ENCODE measurements around the gene BMX. TPM values are rescaled to one million over a fixed set of nuclear protein-coding genes. Genes with fewer than 3 reads are reported as not detected.

BMX gene
- 0.70 TPM for polyA plus RNA-seq (2013)

DNA sequence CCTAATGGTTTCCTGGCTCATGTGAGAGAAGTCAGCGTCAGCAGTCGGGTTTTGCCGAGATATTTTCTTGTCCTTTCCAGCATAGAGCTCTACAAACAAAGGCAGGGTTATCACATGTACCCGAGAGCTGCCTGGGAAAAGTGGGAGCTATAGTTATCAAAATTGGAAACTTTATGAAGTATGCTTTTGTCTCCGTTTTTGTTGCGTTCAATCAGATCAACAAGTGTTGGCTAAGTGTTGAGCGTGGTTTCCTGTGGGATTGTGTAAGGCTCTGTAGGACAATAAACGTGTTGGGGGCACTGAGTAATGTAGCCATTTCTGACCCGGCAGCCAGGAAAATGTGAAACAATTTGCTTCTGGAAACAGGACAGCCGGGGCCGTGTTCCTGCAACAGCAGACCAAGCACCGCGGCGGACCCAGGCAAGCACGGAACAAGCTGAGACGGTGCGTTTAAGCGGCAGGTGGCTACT, at the start of gene BMX:
TSS of gene BMX (plus strand) at position 311 of the 470 bp plus-strand sequence. CDS start 7,547 bp downstream, outside the sequence.
- H3K36me3 ChIP-seq (ENCODE audit: control insufficient read depth in 4 of 4, insufficient read depth in 4 of 4, low read length in 3 of 4): no peaks in the 10 kb centered on the region
- WGBS (ENCODE audit: insufficient coverage): 63% methylated on average over 18 of the region's 18 CpGs
- POLR2A ChIA-PET: no interaction called here
- H3K27me3 ChIP-seq (replicated peaks in 2 of 5; ENCODE audit: control insufficient read depth in 4 of 5, insufficient read depth in 5 of 5, low read length in 4 of 5): peaks cover 0 to 36% (median 0%) of the 10 kb centered on the region in 5 experiments
- no peak within 1 kb of the TSS for H3K4me3 ChIP-seq (ENCODE audit: control insufficient read depth in 1 of 7, extremely low read depth in 1 of 7, insufficient read depth in 4 of 7, low read depth in 2 of 7, low read length in 6 of 7)
- H3K27ac ChIP-seq (ENCODE audit: insufficient read depth in 1 of 2, low read depth in 1 of 2, low read length in 2 of 2, poor library complexity in 1 of 2, severe bottlenecking in 2 of 2): no peak within 1 kb of the TSS
- no peak for DNase-seq
- CTCF ChIA-PET: interaction anchor here (0.8 to 4.9 kb wide), 6 partner anchors 14 to 201 kb away, joined by 3 to 32 read pairs (median 4); no protein-coding TSS in a partner anchor
- H3K9me3 ChIP-seq (ENCODE audit: control extremely low read depth in 1 of 5, control insufficient read depth in 4 of 5, insufficient read depth in 2 of 5, low read depth in 1 of 5, low read length in 4 of 5): no peaks in the 10 kb centered on the region
- peaks cover 0 to 8% (median 2%) of the 10 kb centered on the region in 4 experiments for H3K4me1 ChIP-seq (ENCODE audit: control extremely low read depth in 1 of 4, control insufficient read depth in 4 of 4, insufficient read depth in 4 of 4, low read length in 3 of 4)

GRCh38 chrX:15451913-15452312, 48.7 kb upstream of the BMX start:
- Histone ChIP-seq H3K27me3 (replicated peaks in 2 of 5; ENCODE audit: control insufficient read depth in 4 of 5, insufficient read depth in 5 of 5, low read length in 4 of 5) (peaks cover 0 to 8% (median 2%) of the 10 kb centered on the region in 5 experiments), H3K4me3 (ENCODE audit: control insufficient read depth in 1 of 7, extremely low read depth in 1 of 7, insufficient read depth in 4 of 7, low read depth in 2 of 7, low read length in 6 of 7) (no peak overlapping the region), H3K27ac (ENCODE audit: insufficient read depth in 1 of 2, low read depth in 1 of 2, low read length in 2 of 2, poor library complexity in 1 of 2, severe bottlenecking in 2 of 2) (no peak overlapping the region), H3K36me3 (ENCODE audit: control insufficient read depth in 4 of 4, insufficient read depth in 4 of 4, low read length in 3 of 4) (peaks cover 0 to 3% (median 0%) of the 10 kb centered on the region in 4 experiments), H3K4me1 (ENCODE audit: control extremely low read depth in 1 of 4, control insufficient read depth in 4 of 4, insufficient read depth in 4 of 4, low read length in 3 of 4) (no peaks in the 10 kb centered on the region), H3K9me3 (ENCODE audit: control extremely low read depth in 1 of 5, control insufficient read depth in 4 of 5, insufficient read depth in 2 of 5, low read depth in 1 of 5, low read length in 4 of 5) (no peaks in the 10 kb centered on the region)
- DNase-seq: no peak
- WGBS (ENCODE audit: insufficient coverage): 80% methylated on average over 1 of the region's 1 CpG
- ChIA-PET CTCF (interaction anchor here (1.2 kb wide), 1 partner anchor 16 kb away, joined by 3 read pairs; no protein-coding TSS in a partner anchor), POLR2A (interaction anchor here (0.6 kb wide), 1 partner anchor 31 kb away, joined by 4 read pairs; no protein-coding TSS in a partner anchor)

GRCh38 chrX:15464704-15465103, 35.9 kb upstream of the BMX start:
- Histone ChIP-seq H3K4me1 (ENCODE audit: control extremely low read depth in 1 of 4, control insufficient read depth in 4 of 4, insufficient read depth in 4 of 4, low read length in 3 of 4) (peaks cover 0 to 2% (median 0%) of the 10 kb centered on the region in 4 experiments), H3K36me3 (ENCODE audit: control insufficient read depth in 4 of 4, insufficient read depth in 4 of 4, low read length in 3 of 4) (no peaks in the 10 kb centered on the region), H3K9me3 (ENCODE audit: control extremely low read depth in 1 of 5, control insufficient read depth in 4 of 5, insufficient read depth in 2 of 5, low read depth in 1 of 5, low read length in 4 of 5) (no peaks in the 10 kb centered on the region), H3K27me3 (replicated peaks in 2 of 5; ENCODE audit: control insufficient read depth in 4 of 5, insufficient read depth in 5 of 5, low read length in 4 of 5) (peaks cover 0 to 17% (median 0%) of the 10 kb centered on the region in 5 experiments), H3K27ac (ENCODE audit: insufficient read depth in 1 of 2, low read depth in 1 of 2, low read length in 2 of 2, poor library complexity in 1 of 2, severe bottlenecking in 2 of 2) (no peak overlapping the region), H3K4me3 (ENCODE audit: control insufficient read depth in 1 of 7, extremely low read depth in 1 of 7, insufficient read depth in 4 of 7, low read depth in 2 of 7, low read length in 6 of 7) (no peak overlapping the region)
- ChIA-PET CTCF (interaction anchor here (1.1 kb wide), 1 partner anchor 116 kb away, joined by 5 read pairs; no protein-coding TSS in a partner anchor), POLR2A (no interaction called here)
- no peak for DNase-seq

GRCh38 chrX:15465347-15465746, 35.3 kb upstream of the BMX start:
- peaks cover 0 to 2% (median 0%) of the 10 kb centered on the region in 4 experiments for H3K4me1 ChIP-seq (ENCODE audit: control extremely low read depth in 1 of 4, control insufficient read depth in 4 of 4, insufficient read depth in 4 of 4, low read length in 3 of 4)
- 40% methylated on average over 1 of the region's 4 CpGs for WGBS (ENCODE audit: insufficient coverage)
- no peaks in the 10 kb centered on the region for H3K36me3 ChIP-seq (ENCODE audit: control insufficient read depth in 4 of 4, insufficient read depth in 4 of 4, low read length in 3 of 4)
- H3K9me3 ChIP-seq (ENCODE audit: control extremely low read depth in 1 of 5, control insufficient read depth in 4 of 5, insufficient read depth in 2 of 5, low read depth in 1 of 5, low read length in 4 of 5): no peaks in the 10 kb centered on the region
- no peak overlapping the region for H3K4me3 ChIP-seq (ENCODE audit: control insufficient read depth in 1 of 7, extremely low read depth in 1 of 7, insufficient read depth in 4 of 7, low read depth in 2 of 7, low read length in 6 of 7)
- ChIA-PET CTCF (interaction anchor here (3.1 to 6.9 kb wide), 2 partner anchors 83 to 114 kb away, joined by 23 to 92 read pairs; partner anchors contain the start of gene VEGFD), POLR2A (no interaction called here)
- H3K27me3 ChIP-seq (replicated peaks in 2 of 5; ENCODE audit: control insufficient read depth in 4 of 5, insufficient read depth in 5 of 5, low read length in 4 of 5): peaks cover 0 to 17% (median 0%) of the 10 kb centered on the region in 5 experiments
- no peak overlapping the region for H3K27ac ChIP-seq (ENCODE audit: insufficient read depth in 1 of 2, low read depth in 1 of 2, low read length in 2 of 2, poor library complexity in 1 of 2, severe bottlenecking in 2 of 2)
- DNase-seq: peak in 2 of 3 donors; percentile 9 to 14

DNA sequence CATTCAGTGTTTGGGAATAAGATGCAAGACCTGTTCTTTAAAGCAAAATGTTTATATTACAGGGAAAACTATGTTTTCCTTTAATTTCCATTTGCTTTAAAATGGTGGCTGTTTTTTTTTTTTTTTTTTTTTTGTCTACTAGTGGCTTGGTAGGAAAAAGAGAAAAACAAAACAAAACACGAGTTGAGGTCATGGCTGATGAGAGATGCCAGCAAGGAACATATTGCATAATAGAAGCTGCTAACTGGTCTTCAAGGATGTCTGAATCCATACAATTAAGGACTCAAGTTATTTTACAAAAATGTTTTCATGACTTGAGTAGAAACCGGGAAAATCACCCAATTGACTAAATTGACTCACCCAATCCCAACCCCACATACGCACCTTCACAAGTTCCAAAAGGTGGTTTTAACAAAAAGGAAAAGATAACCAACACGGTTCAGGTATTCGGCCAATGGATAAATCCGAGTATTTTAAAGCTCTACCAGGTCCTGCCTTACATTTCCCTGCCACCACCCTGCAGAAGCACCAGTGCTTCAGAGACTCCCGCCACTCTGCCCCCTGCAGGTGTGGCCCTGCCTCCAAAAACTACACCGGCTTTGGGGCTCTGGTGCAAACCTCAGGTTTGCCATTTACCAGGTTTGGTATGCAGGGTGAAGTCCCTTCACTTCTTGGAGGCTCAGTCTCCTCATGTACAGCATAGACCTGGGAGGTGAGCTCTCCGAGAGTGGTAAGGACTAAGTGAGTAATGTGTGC, 34.5 kb upstream of the BMX start:
- peak in 2 of 3 donors; percentile 27 to 29 for DNase-seq
- CTCF ChIA-PET: interaction anchor here (3.1 to 6.9 kb wide), 3 partner anchors 83 to 166 kb away, joined by 14 to 92 read pairs (median 23); partner anchors contain the start of gene VEGFD
- POLR2A ChIA-PET: no interaction called here
- Histone ChIP-seq H3K36me3 (ENCODE audit: control insufficient read depth in 4 of 4, insufficient read depth in 4 of 4, low read length in 3 of 4) (no peaks in the 10 kb centered on the region), H3K4me3 (ENCODE audit: control insufficient read depth in 1 of 7, extremely low read depth in 1 of 7, insufficient read depth in 4 of 7, low read depth in 2 of 7, low read length in 6 of 7) (no peak overlapping the region), H3K4me1 (ENCODE audit: control extremely low read depth in 1 of 4, control insufficient read depth in 4 of 4, insufficient read depth in 4 of 4, low read length in 3 of 4) (peaks cover 0 to 2% (median 0%) of the 10 kb centered on the region in 4 experiments), H3K9me3 (ENCODE audit: control extremely low read depth in 1 of 5, control insufficient read depth in 4 of 5, insufficient read depth in 2 of 5, low read depth in 1 of 5, low read length in 4 of 5) (no peaks in the 10 kb centered on the region), H3K27ac (ENCODE audit: insufficient read depth in 1 of 2, low read depth in 1 of 2, low read length in 2 of 2, poor library complexity in 1 of 2, severe bottlenecking in 2 of 2) (no peak overlapping the region), H3K27me3 (replicated peaks in 2 of 5; ENCODE audit: control insufficient read depth in 4 of 5, insufficient read depth in 5 of 5, low read length in 4 of 5) (peaks cover 0 to 15% (median 0%) of the 10 kb centered on the region in 5 experiments)
- WGBS (ENCODE audit: insufficient coverage): 65% methylated on average over 6 of the region's 9 CpGs

DNA sequence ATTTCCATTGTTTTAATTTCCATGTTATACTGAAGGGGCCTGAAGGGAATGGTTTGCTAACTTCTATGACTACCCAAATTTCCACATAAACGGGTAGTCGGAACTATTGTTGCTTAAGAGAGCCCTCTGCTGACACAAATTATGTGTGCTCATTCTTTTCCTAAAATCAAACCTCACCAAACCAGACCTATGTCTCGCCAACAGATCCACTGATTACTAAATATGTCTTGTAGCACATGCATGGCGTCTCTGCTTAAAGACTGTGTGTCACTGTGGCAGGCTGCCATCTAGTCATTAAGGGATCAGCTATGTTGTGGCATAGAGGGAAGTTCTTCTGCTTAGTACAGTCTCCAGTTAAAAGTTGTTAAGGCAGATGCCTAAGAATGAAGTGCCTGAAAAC, 32.6 kb upstream of the BMX start:
- peaks cover 0 to 2% (median 0%) of the 10 kb centered on the region in 4 experiments for H3K4me1 ChIP-seq (ENCODE audit: control extremely low read depth in 1 of 4, control insufficient read depth in 4 of 4, insufficient read depth in 4 of 4, low read length in 3 of 4)
- 10% methylated on average over 2 of the region's 4 CpGs for WGBS (ENCODE audit: insufficient coverage)
- H3K4me3 ChIP-seq (ENCODE audit: control insufficient read depth in 1 of 7, extremely low read depth in 1 of 7, insufficient read depth in 4 of 7, low read depth in 2 of 7, low read length in 6 of 7): no peak overlapping the region
- H3K9me3 ChIP-seq (ENCODE audit: control extremely low read depth in 1 of 5, control insufficient read depth in 4 of 5, insufficient read depth in 2 of 5, low read depth in 1 of 5, low read length in 4 of 5): no peaks in the 10 kb centered on the region
- CTCF ChIA-PET: interaction anchor here (0.8 to 6.9 kb wide), 14 partner anchors 9 to 168 kb away, joined by 3 to 92 read pairs (median 4); partner anchors contain the start of genes BMX, PIR and VEGFD
- H3K27me3 ChIP-seq (replicated peaks in 2 of 5; ENCODE audit: control insufficient read depth in 4 of 5, insufficient read depth in 5 of 5, low read length in 4 of 5): peaks cover 0 to 13% (median 0%) of the 10 kb centered on the region in 5 experiments
- peak; percentile 38 to 63 (median 61) for DNase-seq
- no peak overlapping the region for H3K27ac ChIP-seq (ENCODE audit: insufficient read depth in 1 of 2, low read depth in 1 of 2, low read length in 2 of 2, poor library complexity in 1 of 2, severe bottlenecking in 2 of 2)
- H3K36me3 ChIP-seq (ENCODE audit: control insufficient read depth in 4 of 4, insufficient read depth in 4 of 4, low read length in 3 of 4): no peaks in the 10 kb centered on the region
- POLR2A ChIA-PET: no interaction called here
